ENCODE results near the gene FOSB.
"Not testable (repeated sequence)": the region's sequence is repeated elsewhere in the genome, so short reads cannot be mapped to it uniquely, and the experiment has no call there.

Gene FOSB

GRCh38 chr19:45506989-45507871, 39.4 kb downstream of the FOSB start, which contains the start of gene VASP:
TSS of gene VASP (plus strand) at chr19:45507479. CDS start at chr19:45507772, 293 bp downstream.
- DNase-seq = peak; percentile 55

GRCh38 chr19:45507872-45508416, 40.1 kb downstream of the FOSB start:
- no peak for DNase-seq

GRCh38 chr19:45508417-45508860, 40.6 kb downstream of the FOSB start:
- DNase-seq = peak; percentile 33

- no peak for DNase-seq
Observed at GRCh38 chr19:45508861-45509691, 41.3 kb downstream of the FOSB start.

GRCh38 chr19:45509692-45510015, 41.9 kb downstream of the FOSB start:
- DNase-seq = no peak

- DNase-seq = not testable (repeated sequence)
Observed at GRCh38 chr19:45510352-45510751, 42.6 kb downstream of the FOSB start.

- DNase-seq = no peak
Observed at GRCh38 chr19:45511074-45511473, 43.3 kb downstream of the FOSB start.

- no peak for DNase-seq
Observed at GRCh38 chr19:45512881-45513483, 45.2 kb downstream of the FOSB start.

- DNase-seq = no peak
Observed at GRCh38 chr19:45514376-45515051, 46.7 kb downstream of the FOSB start.

- DNase-seq = no peak
Observed at GRCh38 chr19:45515081-45515624, 47.4 kb downstream of the FOSB start.

- DNase-seq = no peak
Observed at GRCh38 chr19:45515807-45516401, 48.1 kb downstream of the FOSB start.

- no peak for DNase-seq
Observed at GRCh38 chr19:45517238-45517637, 49.4 kb downstream of the FOSB start.

GRCh38 chr19:45517641-45518468, 50.1 kb downstream of the FOSB start:
- DNase-seq = no peak

GRCh38 chr19:45518469-45518826, 50.7 kb downstream of the FOSB start:
- no peak for DNase-seq

- DNase-seq = no peak
Observed at GRCh38 chr19:45522010-45522941, 54.5 kb downstream of the FOSB start.

GRCh38 chr19:45523642-45524256, 56.0 kb downstream of the FOSB start:
- peak; percentile 88 for DNase-seq

GRCh38 chr19:45524575-45525129, 56.9 kb downstream of the FOSB start:
- DNase-seq = no peak
